CD4-positive, alpha-beta T cell treated with Interferon gamma for 1 hour (primary cell): ENCODE measurements around the gene DBP.
"Not testable (repeated sequence)": the region's sequence is repeated elsewhere in the genome, so short reads cannot be mapped to it uniquely, and the experiment has no call there.

Source experiments
- DNase-seq: peaks from one replicate; pipeline ENCODE4 v3.0.0-alpha.2; 2020

Gene DBP

GRCh38 chr19:48664476-48664875 is 27.3 kb upstream of the DBP start:
- no peak for DNase-seq

- DNase-seq, result no peak
Measured at GRCh38 chr19:48663667-48664066, 26.5 kb upstream of the DBP start.

- DNase-seq, result no peak
Measured at GRCh38 chr19:48661711-48662090, 24.5 kb upstream of the DBP start.

GRCh38 chr19:48660852-48661710 is 23.9 kb upstream of the DBP start:
- DNase-seq, result peak; percentile 84

GRCh38 chr19:48659768-48660167 is 22.6 kb upstream of the DBP start:
- DNase-seq, result peak; percentile 27

- DNase-seq, result no peak
Measured at GRCh38 chr19:48658483-48658882, 21.3 kb upstream of the DBP start.

- not testable (repeated sequence) for DNase-seq
Measured at GRCh38 chr19:48657828-48658227, 20.6 kb upstream of the DBP start.

- no peak for DNase-seq
Measured at GRCh38 chr19:48656840-48657474, 19.8 kb upstream of the DBP start.

GRCh38 chr19:48654299-48655059 is 17.3 kb upstream of the DBP start:
- DNase-seq, result no peak

GRCh38 chr19:48651683-48652048 is 14.5 kb upstream of the DBP start:
- no peak for DNase-seq

GRCh38 chr19:48650974-48651682 is 13.9 kb upstream of the DBP start:
- DNase-seq, result no peak

- no peak for DNase-seq
Measured at GRCh38 chr19:48648134-48648533, 11.0 kb upstream of the DBP start.

GRCh38 chr19:48646722-48647216 is 9.6 kb upstream of the DBP start:
- DNase-seq, result no peak

GRCh38 chr19:48646001-48646721 is 9.0 kb upstream of the DBP start, which contains the start of gene CA11:
Gene CA11 (minus strand): TSS chr19:48646187. CDS start chr19:48645632, 555 bp downstream.
- peak; percentile 92 for DNase-seq

GRCh38 chr19:48645620-48646000 is 8.4 kb upstream of the DBP start:
- no peak for DNase-seq

GRCh38 chr19:48644839-48645619 is 7.8 kb upstream of the DBP start:
- peak; percentile 76 for DNase-seq

GRCh38 chr19:48644355-48644754 is 7.2 kb upstream of the DBP start:
- no peak for DNase-seq

- no peak for DNase-seq
Measured at GRCh38 chr19:48642862-48643261, 5.7 kb upstream of the DBP start.

GRCh38 chr19:48641850-48642249 is 4.7 kb upstream of the DBP start:
- no peak for DNase-seq

GRCh38 chr19:48639483-48640375 is 2.5 kb upstream of the DBP start:
- DNase-seq, result peak; percentile 43
